Activated CD4-positive, alpha-beta T cell treated with anti-CD3 and anti-CD28 coated beads, Interleukin-2, amount 50 U/mL, for 1 hour (primary cell): Measurements from ENCODE around the gene NOBOX.
A peak's percentile ranks its signal among the peaks of the same experiment; 100 is the strongest.
"Not testable (repeated sequence)": the region's sequence is repeated elsewhere in the genome, so short reads cannot be mapped to it uniquely, and the experiment has no call there.

ENCODE experiments used
- DNase-seq: peaks from one replicate; pipeline ENCODE4 v3.0.0-alpha.2; 2020

The NOBOX gene

GRCh38 chr7:144403649-144404061 is at the start of gene NOBOX:
NOBOX (minus strand) TSS chr7:144403693.
- no peak for DNase-seq

DNA sequence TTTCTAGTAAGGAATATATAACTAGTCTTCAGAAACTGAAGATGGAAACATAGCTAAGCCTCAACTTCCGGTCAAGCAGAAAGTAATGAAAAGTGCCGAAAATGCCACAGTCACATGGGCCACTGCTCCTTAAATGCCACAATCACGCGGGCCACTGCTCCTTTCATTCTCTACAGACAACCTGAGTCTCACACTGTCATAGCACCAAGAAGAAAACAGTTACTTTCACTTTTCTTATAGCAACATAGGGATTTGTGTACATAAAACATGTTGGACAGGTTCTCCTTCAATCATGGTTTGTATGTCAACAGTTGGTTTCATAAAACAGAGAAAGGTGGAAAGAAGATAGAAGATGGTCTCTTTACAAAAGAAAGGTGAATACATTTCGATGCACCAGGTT is 48.6 kb upstream of the NOBOX start:
- DNase-seq, result no peak

DNA sequence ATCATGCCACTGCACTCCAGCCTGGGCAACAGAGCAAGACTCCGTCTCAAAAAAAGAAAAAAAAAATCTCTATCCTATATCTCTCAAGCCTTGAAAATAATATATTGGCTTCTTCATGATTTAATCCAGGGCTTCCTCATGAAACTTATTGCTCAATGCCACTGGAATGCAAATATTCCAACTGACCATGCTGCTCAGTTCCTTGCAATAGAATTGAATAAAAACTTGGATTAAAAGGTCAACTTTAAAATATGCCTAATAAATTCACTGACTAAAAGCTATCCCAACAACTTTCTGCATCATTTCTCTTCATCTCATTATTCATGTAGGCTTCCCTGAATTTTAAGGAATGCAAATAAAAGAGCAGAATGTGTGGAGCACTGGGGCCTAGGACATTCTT is 42.1 kb upstream of the NOBOX start:
- DNase-seq, result no peak

GRCh38 chr7:144439717-144440205 is 36.3 kb upstream of the NOBOX start:
- DNase-seq, result no peak

DNA sequence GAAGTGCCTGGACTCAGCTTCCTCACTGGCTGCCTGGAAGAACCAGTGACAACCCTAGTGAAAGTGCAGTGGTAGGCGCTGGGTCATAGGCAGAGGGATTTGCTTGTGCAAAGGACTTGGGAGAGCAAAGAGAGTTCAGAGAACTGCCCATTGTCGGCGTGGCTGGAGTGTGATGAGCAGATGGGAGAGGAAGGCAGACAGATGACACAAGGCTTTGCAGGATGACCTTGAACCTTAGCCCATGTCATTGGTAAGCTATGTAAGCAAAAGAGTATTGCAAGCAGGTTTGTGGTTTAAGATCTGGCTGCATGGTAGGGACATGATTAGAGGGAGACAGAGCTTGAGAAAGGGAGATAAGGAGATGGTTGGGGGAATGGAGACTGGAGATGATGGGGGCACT is 35.3 kb upstream of the NOBOX start:
- no peak for DNase-seq

DNA sequence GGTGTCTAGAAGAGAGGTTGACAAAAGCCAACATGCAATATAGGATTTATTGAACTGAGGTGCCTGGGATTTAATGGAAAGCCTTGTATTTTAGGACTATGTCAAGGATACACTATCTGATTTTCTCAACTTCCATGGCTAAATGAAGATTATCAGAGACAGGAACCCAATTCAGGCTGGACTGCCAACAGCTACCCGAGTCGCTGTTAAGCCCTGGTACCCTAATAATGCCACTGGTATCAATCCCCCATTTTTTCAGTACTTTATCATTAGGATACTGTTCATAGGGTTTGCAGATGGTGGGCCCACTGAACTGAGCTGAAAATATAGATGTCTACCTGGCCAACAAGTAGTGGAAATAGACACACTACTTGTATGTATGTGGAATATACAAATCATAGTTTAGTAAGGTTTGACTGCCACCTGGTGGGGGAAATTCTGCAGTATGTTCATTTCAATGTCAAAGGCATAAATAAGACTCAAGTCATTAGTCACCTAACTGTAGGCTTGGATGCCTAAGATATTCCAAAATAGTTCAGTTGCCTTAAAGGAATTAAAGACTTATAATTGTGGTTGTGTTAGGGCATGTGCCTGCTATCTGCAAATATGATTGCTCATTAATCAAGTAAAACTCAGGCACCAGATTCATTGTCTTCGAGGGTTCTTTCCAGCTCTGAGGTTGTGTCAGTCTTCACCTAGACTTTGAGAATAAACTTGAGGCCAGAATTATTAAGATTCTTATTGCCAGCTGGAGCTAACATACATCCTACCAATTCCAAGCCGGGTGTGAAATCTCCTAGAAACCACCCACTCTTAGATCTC is 34.1 kb upstream of the NOBOX start:
- peak; percentile 34 for DNase-seq

GRCh38 chr7:144436500-144436899 is 33.0 kb upstream of the NOBOX start:
- no peak for DNase-seq

DNA sequence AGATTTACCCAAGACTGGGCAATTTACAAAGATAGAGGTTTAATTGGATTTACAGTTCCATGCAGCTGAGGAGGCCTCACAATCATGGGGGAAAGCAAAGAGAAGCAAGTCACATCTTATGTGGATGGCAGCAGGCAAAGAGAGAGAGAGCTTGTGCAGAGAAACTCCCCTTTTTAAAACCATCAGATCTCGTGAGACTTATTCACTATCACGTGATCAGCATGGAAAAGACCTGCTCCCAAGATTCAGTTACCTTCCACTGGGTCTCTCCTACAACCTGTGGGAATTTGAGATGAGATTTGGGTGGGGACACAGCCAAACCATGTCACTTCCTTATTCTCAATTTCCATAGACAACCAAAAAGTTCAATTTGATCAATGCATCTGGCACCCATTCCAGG is 24.9 kb upstream of the NOBOX start:
- no peak for DNase-seq

GRCh38 chr7:144427539-144427938 is 24.0 kb upstream of the NOBOX start:
- DNase-seq, result not testable (repeated sequence)

GRCh38 chr7:144418931-144419330 is 15.4 kb upstream of the NOBOX start:
- DNase-seq, result not testable (repeated sequence)

- no peak for DNase-seq
Measured at GRCh38 chr7:144416341-144416740, 12.8 kb upstream of the NOBOX start.

DNA sequence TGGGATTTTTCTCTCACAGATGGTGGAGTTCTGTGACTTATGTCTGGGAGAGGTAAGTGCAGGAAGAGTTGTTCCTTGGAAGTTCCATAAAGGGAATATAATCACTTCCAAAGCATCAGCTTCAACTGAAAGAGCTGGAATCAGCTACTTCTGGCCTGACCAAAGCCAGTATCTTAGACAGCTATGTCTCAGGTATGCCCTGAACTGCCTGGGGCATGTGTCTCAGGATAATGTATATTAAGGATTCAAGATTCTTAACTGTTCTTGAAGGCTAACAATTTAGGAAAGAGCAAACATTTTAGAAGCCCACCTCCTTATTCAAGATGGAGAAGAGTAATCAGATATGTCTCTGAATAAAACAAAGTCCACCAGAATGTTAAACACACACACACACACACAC is 12.4 kb upstream of the NOBOX start:
- DNase-seq, result no peak

DNA sequence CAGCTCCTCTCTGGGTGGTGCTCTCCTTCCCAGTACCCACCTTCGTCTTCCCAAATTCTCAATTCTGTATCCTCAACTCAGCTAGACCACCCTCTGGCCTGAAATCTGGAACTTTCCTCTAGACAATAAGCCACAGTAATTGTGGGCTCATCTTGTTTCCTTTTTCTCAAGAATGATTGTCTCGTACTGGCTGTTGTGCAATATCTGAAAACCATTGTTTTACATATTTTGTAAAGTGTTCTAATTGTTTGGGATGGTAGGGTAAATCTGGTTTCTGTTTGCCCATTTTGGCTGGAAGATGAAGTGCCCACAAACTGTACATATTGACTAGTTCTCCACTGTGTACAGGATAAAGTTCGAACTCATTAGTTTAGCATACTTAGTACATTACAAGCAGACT is 11.3 kb upstream of the NOBOX start:
- no peak for DNase-seq

GRCh38 chr7:144410441-144410840 is 6.9 kb upstream of the NOBOX start:
- no peak for DNase-seq

GRCh38 chr7:144408121-144408520 is 4.6 kb upstream of the NOBOX start:
- no peak for DNase-seq

GRCh38 chr7:144407266-144407931 is 3.9 kb upstream of the NOBOX start:
- no peak for DNase-seq

- DNase-seq, result no peak
Measured at GRCh38 chr7:144404946-144405345, 1.5 kb upstream of the NOBOX start.

DNA sequence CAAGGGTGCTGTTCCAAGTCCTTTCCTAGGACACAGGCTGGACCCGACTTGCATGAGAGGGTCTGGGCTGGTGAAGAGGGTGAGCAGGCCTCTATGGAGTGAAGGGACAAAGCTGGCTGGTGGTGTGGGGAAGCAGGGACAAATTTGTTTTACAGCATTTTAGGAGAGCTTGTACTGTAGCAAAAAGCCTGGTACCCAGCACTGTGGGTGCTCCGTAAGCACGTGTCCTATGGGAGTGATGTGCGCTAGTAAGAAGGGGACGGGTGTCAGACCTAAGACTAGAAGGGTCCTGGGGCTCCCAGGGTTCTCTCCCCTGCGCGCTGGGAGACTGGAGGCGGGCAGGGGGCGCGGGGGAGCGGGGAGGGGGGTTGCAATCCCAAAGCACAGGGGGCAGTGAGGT is 391 bp downstream of the NOBOX start:
- no peak for DNase-seq

- no peak for DNase-seq
Measured at GRCh38 chr7:144401490-144401889, 2.0 kb downstream of the NOBOX start.

DNA sequence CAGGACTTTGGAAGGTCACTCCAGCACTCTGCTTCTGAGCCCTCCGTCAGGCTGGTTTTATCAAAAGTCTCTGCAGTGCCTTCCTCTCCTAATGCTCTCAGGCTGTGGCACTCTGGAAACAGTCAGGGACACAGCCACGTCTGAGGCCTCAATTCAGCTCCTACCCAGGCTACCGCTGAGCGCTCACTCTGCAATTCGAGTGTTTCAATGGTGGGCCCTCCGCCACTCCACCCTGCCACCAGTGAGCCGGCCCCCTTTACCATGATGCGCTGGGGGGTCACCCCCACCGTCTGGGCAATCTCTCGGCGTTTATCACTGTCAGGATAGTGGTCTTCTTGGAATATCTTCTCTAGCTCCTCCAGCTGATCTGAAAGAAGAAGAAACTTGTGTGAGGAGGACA is 3.5 kb downstream of the NOBOX start:
- no peak for DNase-seq

GRCh38 chr7:144398911-144399310 is 4.6 kb downstream of the NOBOX start:
- DNase-seq, result no peak

DNA sequence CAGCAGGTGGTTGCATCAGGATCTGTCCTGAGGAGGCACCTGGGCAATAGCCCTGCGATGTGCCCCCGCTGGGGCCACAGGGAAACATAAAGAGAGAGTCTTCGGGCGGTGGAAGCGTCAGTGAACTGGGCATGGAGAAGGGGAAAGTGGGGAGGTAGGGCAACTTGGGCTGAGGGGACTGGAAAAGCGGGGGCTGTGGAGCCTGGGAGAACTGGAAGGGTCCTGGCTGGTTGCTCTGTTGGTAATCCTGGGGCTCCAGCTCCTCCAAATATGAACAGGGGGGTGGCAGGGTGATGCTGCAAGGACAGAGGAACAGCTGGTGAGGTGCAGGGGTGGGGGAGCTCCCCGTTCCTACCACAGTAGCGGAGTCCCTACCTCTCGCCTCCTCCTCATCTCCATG is 5.2 kb downstream of the NOBOX start:
- DNase-seq, result no peak

GRCh38 chr7:144397086-144397485 is 6.4 kb downstream of the NOBOX start:
- no peak for DNase-seq

DNA sequence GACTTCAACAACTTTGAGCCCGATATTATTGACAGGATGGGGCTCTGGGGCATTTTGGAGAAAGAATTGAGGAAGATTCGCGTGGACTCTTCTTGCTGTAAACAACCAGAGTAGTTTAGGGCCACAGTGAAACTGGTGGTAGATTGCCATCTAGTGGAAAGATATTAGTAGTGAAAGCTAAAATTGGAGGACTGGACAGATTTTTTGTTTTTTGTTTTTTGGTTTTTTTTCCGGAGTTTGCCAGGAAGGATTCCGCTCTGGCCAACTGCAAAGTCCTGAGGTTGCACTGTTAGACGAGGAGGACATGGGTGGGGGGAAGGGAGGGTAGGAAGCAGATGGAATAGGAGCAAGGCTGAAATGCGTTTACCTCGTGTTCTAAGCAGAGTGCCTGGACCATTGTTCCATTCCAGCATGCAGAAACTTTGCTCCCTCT is 11.7 kb downstream of the NOBOX start:
- no peak for DNase-seq
